ENCODE measurements around the gene DYRK1B. TPM values are rescaled to one million over a fixed set of nuclear protein-coding genes. Genes with fewer than 3 reads are reported as not detected.
"Not testable (repeated sequence)": the region's sequence is repeated elsewhere in the genome, so short reads cannot be mapped to it uniquely, and the experiment has no call there.

DYRK1B gene
- total RNA-seq, 1 experiment from 2014 or later: 13.0 TPM

DNA sequence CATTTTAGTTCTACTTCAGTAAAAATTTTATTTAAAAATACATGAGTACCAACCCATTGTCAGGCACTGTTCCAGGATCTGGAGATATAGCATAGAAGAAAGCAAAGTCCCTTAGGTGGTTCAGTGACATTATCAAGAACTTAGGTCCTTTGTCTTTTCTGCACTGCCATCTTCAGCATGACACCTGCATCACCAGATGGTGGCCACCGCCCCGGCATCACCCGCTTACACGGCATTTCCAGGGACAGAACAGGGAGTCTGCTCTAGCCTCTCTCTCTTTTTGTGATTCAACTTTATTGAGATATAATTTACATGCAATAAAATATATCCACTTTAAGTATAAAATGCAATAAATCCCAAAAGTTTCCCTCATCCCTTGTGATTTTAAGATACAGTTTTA, 23.5 kb downstream of the DYRK1B start:
- no peak for DNase-seq (ENCODE audit: low spot score)

DNA sequence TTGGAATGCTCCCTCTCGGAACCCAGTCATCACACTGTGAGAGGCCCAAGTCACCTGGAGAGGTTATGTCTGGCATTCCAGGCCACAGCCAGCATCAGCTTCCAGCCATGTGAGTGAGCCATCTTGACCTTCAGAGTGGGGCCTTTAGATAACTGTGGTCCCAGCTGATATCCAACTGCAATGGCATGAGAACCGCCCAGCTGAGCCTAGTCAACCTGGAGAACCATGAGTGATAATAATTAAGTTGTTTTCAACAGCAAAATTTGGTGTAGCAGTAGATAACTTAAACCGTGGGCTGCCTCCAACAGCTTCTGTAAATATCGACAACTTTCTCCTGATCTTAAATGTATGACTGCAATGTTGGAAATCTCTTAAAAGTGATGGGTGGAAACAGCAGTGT, 24.6 kb downstream of the DYRK1B start:
- no peak for DNase-seq (ENCODE audit: low spot score)

DNA sequence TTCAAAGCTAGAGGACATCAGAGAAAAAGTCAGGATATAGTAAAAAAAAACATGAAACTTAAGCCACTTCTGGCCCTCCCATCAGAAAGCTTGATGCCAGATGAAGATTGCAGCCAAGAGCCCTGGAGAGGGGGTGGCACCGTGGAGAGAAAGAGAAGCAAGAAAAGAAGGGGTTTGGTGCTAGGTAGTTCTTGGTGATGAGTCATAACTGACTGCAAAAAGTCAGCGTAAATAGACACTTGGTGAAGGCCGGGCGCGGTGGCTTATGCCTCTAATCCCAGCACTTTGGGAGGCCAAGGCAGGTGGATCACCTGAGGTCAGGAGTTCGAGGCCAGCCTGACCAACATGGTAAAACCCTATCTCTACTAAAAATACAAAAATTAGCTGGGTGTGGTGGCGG, 25.3 kb downstream of the DYRK1B start:
- DNase-seq (ENCODE audit: low spot score): not testable (repeated sequence)

DNA sequence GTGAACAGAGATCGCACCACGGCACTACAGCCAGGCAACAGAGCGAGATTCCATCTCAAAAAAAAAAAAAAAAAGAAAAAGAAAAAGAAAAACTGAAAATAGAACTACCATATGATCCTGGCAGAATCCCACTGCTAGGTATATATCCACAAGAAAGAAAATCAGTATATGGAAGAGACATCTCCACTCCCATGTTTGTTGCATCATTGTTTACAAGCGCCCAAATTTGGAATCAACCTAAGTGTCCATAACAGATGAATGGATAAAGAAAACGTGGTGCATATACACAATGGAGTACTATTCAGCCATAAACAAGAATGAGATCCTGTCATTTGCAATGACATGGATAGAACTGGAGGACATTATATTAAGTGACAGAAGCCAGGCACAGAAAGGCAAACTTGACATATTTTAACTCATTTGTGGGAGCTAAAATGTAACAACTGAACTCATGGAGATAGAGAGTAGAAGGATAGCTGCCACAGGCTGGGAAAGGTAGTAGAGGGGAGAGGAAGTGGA, 26.1 kb downstream of the DYRK1B start:
- no peak for DNase-seq (ENCODE audit: low spot score)

DNA sequence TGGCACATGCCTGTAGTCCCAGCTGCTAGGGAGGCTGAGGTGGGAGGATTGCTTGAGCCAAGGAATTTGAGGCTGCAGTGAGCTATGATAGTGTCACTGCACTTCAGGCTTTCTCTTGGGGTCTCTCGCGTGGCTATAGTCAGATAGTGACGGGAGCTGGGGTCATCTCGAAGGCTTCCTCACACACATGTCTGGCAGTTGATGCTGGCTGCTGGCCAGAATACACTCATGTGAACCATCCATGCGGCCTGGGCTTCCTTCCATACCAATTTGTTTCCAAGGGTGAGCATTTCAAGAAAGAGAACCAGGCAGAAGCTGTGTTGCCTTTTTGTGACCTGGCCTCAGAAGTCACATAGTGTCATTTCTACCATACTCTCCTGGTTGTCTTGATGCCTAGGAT, 28.9 kb downstream of the DYRK1B start:
- no peak for DNase-seq (ENCODE audit: low spot score)

DNA sequence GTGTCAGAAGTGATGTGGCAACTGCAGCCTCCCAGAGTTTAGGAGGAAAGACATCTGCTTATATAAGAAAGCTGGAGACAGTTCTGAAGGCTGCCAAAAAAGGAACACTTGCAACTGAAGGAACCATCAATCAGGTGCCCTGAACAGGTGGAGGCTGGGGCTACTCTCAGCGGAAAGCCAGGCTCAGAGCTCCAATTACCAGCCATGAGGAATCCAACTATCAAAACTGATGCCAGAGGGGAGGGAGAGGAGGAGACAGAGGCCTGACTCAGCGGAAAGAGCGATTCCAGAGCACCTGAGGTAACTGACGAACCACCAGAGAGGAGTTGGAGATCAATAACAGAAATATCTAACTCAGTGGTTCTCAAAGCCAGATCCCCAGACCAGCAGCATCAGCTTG, 31.0 kb downstream of the DYRK1B start:
- no peak for DNase-seq (ENCODE audit: low spot score)

DNA sequence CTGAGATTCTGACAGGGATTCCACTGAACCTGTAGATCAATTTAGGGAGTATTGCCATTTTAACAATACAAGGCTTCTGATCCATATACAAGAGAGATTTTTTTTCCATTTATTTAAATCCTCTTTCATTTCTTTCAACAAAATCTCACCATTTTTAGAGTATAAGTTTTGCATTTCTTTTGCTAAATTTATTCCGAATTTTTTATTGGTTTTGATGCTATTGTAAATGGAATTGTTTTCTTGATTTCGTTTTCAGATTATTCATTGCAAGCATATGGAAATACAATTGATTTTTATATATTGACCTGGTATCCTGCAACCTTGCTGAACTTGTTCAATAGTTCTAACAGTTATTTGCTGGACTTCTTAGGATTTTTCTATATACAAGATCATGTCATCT, 36.9 kb downstream of the DYRK1B start:
- DNase-seq (ENCODE audit: low spot score): no peak

DNA sequence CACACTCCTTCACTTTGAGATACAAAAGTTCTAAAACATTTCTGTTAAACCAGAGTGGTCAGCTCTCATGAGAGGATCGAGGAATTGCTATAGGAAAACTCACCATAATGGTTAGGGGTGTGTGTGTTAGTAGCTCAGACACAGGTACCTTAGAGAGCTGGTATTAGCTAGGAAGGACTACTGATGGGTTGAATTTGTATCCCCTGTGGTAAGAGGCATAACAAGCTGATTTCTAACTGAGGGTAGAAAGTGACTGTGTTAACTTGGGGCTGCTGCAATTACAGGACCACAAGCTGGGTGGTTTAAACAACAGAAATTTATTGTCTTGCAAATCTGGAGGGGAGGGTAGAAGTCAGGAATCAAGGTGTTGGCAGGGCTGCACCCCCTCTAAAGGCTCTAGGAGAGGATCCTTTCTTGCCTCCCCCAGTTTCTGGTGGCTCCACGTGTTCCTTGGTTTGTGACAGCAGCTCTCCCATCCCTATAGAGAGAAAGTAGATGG, 37.9 kb downstream of the DYRK1B start:
- no peak for DNase-seq (ENCODE audit: low spot score)

DNA sequence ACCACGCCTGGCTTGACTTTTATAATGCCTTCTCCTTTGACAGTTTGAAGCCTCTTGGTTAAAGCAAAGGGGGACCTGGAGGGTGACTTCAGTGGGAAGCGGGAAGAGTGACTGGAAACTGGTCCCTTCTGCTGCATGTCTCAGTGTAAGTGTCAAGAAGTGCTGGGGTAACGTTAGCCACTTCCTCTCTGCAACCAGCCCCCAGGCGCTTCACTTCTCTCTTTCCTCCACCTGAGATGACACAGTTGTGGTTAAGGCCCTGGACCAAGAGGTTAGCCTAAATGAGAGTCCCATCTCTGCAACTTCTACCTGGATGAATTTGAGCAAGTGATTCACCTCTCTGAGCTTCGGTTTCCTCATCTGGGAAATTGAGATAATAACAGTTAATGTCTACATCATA, 39.0 kb downstream of the DYRK1B start:
- DNase-seq (ENCODE audit: low spot score): no peak

DNA sequence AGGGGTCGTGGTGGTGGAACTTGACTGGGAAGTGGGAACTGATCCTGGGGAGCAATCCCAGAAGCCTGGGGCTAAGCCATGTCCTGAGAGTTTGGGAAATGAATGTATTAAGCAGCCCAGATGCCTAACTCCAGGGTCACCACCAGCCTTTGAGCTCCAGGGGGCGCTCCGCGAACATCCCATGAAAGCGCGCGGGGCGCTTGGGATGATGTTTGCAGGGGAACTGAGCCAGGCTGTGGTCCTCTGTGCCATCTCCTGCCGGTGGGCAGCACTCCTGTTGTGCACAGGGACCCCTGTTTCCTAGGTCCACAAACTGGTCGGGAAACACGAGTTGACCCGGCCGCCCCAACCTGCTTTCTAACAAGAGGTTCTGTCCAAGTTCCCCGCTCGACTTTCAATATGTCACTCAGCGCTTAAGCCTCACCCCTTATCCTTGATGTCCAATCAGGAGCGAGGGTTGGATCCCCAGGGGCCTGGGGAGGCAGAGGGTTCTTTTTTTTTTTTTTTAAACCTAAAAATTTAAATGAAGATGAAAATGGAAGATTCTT, 40.9 kb downstream of the DYRK1B start:
- peak; percentile 69 for DNase-seq (ENCODE audit: low spot score)

DNA sequence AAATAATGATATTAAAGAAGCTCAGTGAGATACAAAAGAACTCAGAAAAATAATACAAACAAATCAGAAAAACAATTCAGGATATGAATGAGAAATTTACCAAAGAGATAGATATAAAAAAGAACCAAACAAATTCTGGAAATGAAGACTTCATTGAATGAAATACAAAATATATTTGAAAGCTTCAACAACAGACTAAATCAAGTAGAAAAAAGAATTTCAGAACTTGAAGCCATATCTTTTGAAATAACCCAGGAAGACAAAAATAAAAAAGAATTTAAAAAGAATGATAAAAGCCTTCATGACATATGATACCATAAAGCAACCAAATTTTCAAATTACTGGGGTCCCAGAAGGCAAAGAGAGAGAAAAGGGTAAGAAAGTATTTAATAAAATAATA, 45.7 kb downstream of the DYRK1B start:
- DNase-seq (ENCODE audit: low spot score): no peak

DNA sequence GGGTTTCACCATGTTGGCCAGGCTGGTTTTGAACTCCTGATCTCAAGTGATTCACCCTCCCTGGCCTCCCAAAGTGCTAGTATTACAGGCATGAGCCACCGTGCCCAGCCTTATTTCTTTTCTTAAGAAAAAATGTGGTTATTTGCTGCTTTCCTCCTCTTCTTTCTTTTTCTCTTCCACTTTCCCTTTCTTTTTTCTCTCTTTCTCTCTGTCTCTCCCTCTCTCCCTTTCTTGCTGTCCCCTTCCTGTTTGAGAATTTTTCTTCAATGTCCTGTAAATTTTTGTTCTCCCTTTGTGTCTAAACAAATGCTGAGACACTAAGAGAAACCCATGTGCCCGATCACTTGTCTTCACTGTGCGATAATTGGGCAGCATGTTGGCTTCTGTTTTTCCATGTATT, 53.1 kb downstream of the DYRK1B start:
- DNase-seq (ENCODE audit: low spot score): no peak

DNA sequence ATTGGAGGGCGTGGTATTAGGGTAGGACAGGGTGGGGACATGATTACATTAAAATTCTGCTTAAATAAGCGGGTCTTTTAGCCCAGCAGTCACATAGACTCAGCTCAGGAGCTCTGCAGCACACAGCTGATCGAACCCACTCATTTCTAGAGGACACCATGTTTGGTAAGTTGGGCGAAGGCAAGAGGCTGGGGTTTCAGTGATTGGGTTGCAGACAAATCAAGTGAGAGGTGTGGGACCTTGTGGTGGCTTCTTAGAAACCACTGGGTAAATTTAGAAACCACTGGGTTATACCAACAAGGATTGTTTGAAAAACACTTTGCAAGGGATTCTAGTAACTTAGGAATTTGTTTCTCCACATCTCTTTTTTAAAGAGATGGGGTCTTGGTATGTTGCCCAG, 55.2 kb downstream of the DYRK1B start, which contains the start of gene LEUTX:
Gene LEUTX (plus strand): TSS at position 92 of the 400 bp plus-strand sequence. CDS start 67 bp downstream, at position 159.
- no peak for DNase-seq (ENCODE audit: low spot score)

Other genes with a start within 250 kb of the DYRK1B start
- gene LGALS13, start 231.6 kb downstream of the DYRK1B start, total RNA-seq (2014; rRNA removed; shearing (Covaris generic)): not detected in 2 replicates
- gene LGALS16, start 178.2 kb downstream of the DYRK1B start, total RNA-seq (2014; rRNA removed; shearing (Covaris generic)): not detected in 2 replicates
- gene LGALS14, start 129.7 kb downstream of the DYRK1B start, total RNA-seq (2014; rRNA removed; shearing (Covaris generic)): not detected in 2 replicates
- gene CLC, start 96.1 kb downstream of the DYRK1B start, total RNA-seq (2014; rRNA removed; shearing (Covaris generic)): not detected in 2 replicates
- gene LEUTX, start 55.3 kb downstream of the DYRK1B start, total RNA-seq (2014; rRNA removed; shearing (Covaris generic)): not detected in 2 replicates
- gene FBL, start 12.2 kb upstream of the DYRK1B start, total RNA-seq (2014; rRNA removed; shearing (Covaris generic)): 168 and 192 TPM in 2 replicates
- gene FCGBP, start 100.5 kb upstream of the DYRK1B start, total RNA-seq (2014; rRNA removed; shearing (Covaris generic)): 0.07 TPM in 1 of 2 replicates, not detected in the other
- gene PSMC4, start 137.0 kb upstream of the DYRK1B start, total RNA-seq (2014; rRNA removed; shearing (Covaris generic)): 254 and 309 TPM in 2 replicates
- 1.1 and 3.7 TPM in 2 replicates for gene ZNF546, start 162.9 kb upstream of the DYRK1B start, total RNA-seq (2014; rRNA removed; shearing (Covaris generic))
- gene ZNF780B, start 222.1 kb upstream of the DYRK1B start, total RNA-seq (2014; rRNA removed; shearing (Covaris generic)): 5.6 and 7.8 TPM in 2 replicates

Data from A172 (cell line).